NCI-H2227 treated with DMSO at 0.1 percent for 48 hours (cell line): ENCODE measurements around the gene ACOT12.

Experiments used
- DNase-seq: peaks from one replicate; lab custom pipeline; 2025; lab: John Stamatoyannopoulos, UW

The ACOT12 gene

DNA sequence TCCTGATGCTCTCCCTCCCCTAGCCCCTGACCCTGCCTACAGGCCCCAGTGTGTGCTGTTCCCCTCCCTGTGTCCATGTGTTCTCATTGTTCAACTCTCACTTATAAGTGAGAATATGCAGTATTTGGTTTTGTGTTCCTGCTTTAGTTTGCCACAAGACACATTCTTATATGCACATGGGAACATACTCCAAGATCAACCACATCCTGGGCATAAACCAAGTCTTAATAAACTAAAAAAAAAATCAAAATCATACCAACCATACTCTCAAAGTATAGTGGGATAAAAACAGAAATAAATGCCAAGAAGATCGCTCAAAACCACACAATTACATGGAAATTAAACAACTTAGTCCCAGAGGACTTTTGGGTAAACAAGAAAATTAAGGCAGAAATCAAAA lies 103.8 kb downstream of the ACOT12 start:
- DNase-seq: no peak

DNA sequence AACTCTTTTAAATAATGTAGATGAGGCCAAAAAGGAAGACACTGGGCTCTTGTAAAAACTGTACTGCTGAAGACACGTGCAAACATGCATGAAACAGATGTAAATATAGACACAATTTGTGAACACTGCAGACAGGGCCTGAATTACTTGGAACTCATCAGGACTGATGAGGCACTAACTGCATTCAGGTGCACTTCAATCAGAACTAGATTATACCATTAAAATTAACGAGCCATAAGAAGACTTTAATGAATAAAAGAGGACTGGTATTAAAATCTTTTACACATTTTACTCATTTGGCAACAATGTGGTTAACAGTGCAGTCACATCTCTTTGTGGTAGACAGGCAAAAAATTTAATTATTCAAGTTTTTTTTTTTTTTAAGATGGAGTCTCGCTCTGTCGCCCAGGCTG lies 105.9 kb downstream of the ACOT12 start:
- DNase-seq: no peak

DNA sequence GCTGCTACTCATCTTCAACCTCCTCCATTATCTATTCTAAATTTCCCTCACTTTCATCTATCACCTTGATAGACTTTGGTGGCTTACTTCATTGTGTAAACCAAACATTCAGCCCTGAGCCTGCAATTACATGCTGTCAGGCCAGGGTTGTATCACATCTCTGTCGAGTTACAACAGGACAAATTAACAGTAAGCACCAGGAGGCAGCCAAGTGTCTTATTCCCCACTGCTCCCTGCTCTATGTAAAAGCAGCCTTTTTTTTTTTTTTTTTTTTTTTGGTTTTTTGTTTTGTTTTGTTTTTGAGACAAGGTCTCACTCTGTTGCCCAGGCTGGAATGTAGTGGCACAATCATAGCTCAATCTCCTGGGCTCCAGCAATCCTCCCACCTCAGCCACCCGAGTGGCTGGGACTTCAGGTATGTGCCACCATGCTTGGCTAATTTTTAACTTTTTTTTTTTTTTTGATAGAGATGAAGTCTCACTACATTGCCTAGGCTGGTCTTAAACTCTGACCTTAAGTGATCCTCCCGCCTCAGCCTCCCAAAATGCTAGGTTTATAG lies 107.8 kb downstream of the ACOT12 start:
- no peak for DNase-seq

DNA sequence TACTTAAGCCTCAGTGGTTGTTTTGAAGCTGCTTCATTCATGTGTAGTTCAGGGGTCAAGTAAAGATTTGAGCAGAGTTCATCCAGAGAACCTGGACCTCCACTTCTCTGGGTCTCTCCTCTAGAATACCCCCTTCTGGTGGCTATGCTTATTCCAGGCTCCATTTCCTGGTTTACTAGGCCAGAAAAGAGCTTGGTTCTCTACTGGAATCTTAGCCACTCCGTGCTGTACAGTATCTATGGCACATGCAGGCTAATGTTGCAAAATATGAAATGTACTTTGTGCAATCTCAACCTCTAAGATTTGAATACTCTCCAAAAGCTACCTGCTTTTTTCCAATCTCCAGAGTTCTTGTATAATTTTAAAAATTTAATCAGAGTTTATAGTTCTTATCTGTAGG lies 110.0 kb downstream of the ACOT12 start:
- DNase-seq: no peak
